Heart left ventricle (tissue), 13 donors: ENCODE results near the gene THPO.

Experiments used
- CTCF ChIP-seq, 12 donors: fragments of 200-600 bp; sonication (generic) in 4 of 12; IDR thresholded peaks; one replicate each; pipeline versions ENCODE4 v1.5.0 to v1.8.0; 2018 to 2022; ENCODE audit warnings: antibody characterized with exemption in 12 of 12, mild to moderate bottlenecking in 5 of 12
- POLR2A ChIP-seq, 2 donors: fragments of 450-650 bp; IDR thresholded peaks; one replicate each; pipeline ENCODE4 v1.6.1; 2017; ENCODE audit warnings: antibody characterized with exemption in 2 of 2, mild to moderate bottlenecking in 2 of 2, moderate library complexity in 2 of 2
- donor health status: ischemic (EF 13 %, LVEDD 7.1; RV severe dilation, severe dysfunction).
- donor health status: DM: no; HTN: yes; CAD: no.
- donor health status: DM: no; HTN: no; CAD: no.
- donor health status: ischemic (EF 25% LVEDD 6.9; RV normal size, moderate dysfunction).
- donor health status: ischemic (EF 25% LVEDD 5.7; RV mildly dilated, moderate dysfunction).
- donor health status: ischemic (EF 35%, LVEDD 5.7; RV mildly dilated, moderate dysfunction).
- donor health status: nonischemic (EF 11% LVEDD 7.7; RV severe dilation, severe dysfunction).
- donor health status: DM: yes; HTN: yes; CAD: no.
- donor health status: PGD.
- donor health status: ischemic (EF 29% LVEDD 5.4; RV normal size, mild dysfunction).
- donor health status: nonischemic (EF 23%, LVEDD 6.1; RV moderate dilation, normal function).

- TF ChIP-seq CTCF (IDR thresholded peaks at IDR 0.05), result no peak
- peak in 1 of 2 donors; percentile 71 for TF ChIP-seq POLR2A (IDR thresholded peaks at IDR 0.05)
Measured at GRCh38 chr3:184361532-184361931, 16.5 kb downstream of the THPO start, which contains the start of the genes CLCN2 and POLR2H.
